HG02763 (cell line): Measurements from ENCODE around the gene SAMHD1.
"Not testable (repeated sequence)": the region's sequence is repeated elsewhere in the genome, so short reads cannot be mapped to it uniquely, and the experiment has no call there.

Experiments used
- ATAC-seq: cut with Tn5 transposase; IDR thresholded peaks from one replicate; pipeline ENCODE4 v1.9.1; 2021; ENCODE audit warnings: mild to moderate bottlenecking, moderate library complexity; ENCODE audit not compliant: unreplicated experiment

SAMHD1 gene

DNA sequence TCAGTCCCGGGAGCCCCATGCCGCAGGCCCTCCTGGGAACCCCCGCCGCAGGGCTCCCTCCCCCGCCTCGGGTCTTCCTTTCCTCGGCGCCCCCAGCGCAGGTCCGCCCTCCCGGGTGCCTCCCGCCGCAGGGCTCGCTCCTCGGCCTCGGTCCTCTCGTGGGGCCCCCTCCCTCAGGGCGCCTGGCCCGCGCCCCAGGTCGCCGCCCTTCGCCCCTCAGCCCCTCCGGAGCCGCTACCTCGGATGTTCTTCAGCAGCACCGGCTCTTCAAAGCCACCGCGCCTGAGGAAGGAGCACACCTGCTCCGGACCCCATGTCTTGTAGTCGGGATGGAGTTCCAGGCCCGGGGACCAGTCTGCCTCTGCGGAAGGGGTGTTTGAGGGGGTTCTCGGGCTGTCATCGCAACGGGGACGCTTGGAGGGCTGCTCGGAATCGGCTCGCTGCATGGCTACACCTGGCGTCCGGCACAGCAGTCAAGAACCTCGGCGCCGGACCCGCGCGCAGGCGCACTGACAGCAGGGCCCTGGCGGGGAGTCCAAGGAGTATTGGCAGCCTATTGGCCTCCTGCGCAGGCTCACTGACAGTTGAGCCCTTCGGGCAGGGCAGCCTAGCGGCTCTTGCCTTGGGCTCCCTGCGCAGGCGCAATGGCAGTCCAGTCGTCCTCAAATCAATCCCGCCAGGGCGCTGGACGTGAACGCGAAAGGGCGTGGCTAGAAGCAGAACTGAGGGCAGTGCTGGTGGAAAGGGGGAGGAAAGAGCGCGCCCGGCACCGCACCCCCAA lies at the start of gene SAMHD1:
TSS of gene SAMHD1 (minus strand) at position 511 of the 781 bp plus-strand sequence. CDS start at position 446, 65 bp downstream.
- ATAC-seq, result peak; percentile 85

DNA sequence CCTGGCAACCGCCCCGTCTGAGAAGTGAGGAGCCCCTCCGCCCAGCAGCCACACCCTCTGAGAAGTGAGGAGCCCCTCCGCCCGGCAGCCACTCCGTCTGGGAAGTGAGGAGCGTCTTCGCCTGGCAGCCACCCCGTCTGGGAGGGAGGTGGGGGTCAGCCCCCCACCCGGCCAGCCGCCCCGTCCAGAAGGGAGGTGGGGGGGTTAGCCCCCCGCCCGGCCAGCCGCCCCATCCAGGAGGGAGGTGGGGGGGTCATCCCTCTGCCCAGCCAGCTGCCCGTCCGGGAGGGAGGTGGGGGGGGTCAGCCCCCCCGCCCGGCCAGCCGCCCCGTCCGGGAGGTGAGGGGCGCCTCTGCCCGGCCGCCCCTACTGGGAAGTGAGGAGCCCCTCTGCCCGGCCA lies 48.7 kb upstream of the SAMHD1 start:
- not testable (repeated sequence) for ATAC-seq

DNA sequence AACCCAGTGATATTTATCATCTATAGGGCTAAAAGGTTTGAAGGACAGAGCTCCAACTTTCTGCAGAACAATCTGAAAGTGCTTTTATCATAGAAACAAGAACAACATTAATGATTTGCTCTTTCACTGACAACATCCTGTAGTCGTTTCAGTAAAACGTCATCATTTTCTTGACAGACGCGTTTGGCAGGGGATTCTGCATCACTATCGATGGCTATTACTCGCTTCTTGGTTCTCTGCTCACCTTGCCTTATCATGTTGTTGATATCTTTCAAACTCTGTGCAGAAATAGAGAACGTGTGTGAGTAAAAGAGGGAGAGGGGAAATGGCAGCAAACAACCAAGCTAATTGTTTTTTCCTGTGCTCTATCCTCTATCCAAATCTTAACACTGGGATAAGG lies 47.1 kb upstream of the SAMHD1 start:
- ATAC-seq, result no peak

DNA sequence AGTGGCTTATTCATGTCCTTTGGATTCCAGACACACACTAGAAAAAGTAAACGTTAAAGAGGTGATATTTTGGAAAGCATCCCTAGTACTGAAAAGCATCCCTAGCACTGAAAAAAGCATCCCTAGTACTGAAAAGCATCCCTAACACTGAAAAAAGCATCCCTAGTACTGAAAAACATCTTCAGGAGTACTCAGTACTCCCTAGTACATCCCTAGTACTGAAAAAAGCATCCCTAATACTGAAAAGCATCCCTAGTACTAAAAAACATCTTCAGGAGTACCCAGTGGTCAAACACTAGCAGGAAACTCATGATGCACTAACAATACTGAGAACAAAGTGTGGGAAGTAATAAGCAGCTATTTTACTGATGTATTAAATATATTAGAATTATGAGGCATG lies 45.6 kb upstream of the SAMHD1 start:
- no peak for ATAC-seq

DNA sequence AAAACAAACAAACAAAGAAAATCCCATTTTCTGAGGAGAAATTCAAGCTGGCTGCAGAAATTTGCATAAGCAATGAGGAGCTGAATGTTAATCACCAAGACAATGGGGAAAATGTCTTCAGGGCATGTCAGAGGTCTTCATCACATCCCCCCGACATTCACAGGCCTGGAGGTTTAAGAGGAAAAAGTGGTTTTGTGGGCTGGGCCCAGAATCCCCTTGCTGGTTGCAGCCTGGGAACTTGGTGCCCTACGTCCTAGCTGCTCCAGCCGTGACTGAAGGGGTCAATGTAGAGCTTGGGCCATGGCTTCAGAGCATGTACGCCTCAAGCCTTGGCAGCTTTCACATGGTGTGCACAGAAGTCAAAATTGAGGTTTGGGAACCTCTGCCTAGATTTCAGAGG lies 42.7 kb upstream of the SAMHD1 start:
- ATAC-seq, result not testable (repeated sequence)

GRCh38 chr20:36992802-36993334 lies 41.4 kb upstream of the SAMHD1 start:
- no peak for ATAC-seq

DNA sequence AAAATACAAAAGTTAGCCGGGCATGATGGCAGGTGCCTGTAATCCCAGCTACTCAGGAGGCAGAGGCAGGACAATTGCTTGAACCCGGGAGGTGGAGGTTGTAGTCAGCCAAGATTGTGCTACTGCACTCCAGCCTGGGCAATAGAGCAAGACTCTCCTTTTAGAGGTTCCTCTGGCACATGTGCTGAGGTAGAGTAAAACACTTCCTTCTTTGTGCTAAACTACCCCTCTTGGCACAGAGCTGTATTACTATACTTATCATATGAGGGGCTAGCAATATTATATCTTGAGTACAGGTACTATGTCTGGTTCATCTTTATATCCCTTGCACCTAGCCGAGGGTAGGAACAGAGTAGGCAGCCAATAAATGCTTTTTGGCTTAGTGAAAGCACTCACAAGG lies 40.2 kb upstream of the SAMHD1 start:
- ATAC-seq, result no peak

GRCh38 chr20:36989797-36990196 lies 38.3 kb upstream of the SAMHD1 start:
- no peak for ATAC-seq

- no peak for ATAC-seq
These were observed 37.0 kb upstream of the SAMHD1 start for GRCh38 chr20:36988494-36988966.

DNA sequence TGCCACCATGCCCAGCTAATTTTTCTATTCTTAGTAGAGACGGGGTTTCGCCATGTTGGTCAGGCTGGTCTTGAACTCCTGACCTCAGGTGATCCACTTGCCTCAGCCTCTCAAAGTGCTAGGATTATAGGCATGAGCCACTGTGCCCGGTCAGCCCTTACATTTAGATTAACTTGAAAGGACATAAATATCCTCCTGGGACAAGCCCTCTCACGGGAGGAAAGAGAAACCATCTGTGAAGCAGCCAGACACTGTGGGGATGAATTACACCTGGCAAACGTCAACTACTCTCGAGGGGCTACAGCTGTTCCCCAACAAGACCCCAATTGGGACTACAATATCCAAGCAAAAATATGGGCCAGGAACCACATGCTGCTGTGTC lies 32.7 kb upstream of the SAMHD1 start:
- no peak for ATAC-seq

DNA sequence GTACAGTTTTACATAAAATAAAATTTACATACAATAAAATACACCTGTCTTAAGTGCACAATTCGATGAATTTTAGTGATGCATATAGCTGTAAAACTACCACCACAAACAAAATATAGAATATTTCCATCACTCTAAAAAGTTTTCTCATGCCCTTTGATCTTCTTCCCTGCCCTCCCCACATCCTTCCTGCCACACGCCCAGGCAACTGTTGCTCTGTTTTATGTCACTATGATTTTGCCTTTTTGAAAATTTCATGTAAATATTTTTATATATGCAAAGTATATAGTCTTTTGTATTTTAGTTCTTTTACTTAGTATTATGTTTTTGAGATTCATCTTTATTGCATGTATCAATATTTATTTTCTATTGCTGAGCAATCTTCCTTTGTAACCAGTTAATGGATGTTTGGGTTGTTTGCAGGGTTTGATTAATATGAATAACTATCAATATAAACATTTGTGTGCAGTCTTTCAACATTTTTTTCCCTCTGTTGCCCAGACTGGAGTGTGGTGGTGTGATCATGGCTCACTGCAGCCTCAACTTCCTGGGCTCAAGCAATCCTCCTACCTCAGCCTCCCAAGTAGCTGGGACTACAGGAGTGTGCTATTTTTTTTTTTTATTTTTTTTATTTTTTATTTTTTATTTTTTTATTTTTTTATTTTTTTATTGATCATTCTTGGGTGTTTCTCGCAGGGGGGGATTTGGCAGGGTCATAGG lies 23.8 kb upstream of the SAMHD1 start:
- ATAC-seq, result no peak

DNA sequence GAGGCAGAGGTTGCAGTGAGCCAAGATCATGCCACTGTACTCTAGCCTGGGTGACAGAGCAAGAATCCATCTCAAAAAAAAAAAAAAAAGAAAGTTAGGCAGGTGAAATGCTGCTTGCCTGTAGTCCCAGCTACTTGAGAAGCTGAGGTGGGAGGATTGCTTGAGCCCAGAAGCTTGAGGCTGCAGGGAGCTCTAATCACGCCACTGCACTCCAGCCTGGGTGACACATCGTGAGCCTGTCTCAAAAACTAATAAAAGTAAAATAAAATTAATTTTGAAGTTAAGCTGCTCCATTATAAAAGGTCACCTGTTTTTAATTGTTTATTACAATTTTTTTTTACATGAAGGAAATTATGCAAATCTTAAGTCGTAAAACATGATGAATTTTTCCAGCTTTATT lies 23.2 kb upstream of the SAMHD1 start:
- no peak for ATAC-seq

DNA sequence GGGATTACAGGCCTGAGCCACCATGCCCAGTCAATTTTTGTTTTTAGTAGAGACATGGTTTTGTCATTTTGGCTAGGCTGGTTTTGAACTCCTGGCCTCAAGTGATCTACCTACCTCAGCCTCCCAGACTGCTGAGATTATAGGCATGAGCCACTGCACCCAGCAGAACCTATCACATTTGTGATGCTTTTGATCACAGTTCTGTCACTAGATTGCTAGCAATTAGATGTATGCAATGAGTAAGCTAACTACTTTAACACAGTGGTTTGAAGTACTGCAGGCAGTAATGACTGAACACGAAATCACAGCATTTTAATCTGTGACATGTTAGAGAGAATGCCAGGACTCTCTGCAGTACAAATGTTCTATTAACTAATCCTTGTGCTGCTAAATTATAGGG lies 19.6 kb upstream of the SAMHD1 start:
- no peak for ATAC-seq

- no peak for ATAC-seq
These were observed 18.1 kb upstream of the SAMHD1 start for GRCh38 chr20:36969478-36970186.

DNA sequence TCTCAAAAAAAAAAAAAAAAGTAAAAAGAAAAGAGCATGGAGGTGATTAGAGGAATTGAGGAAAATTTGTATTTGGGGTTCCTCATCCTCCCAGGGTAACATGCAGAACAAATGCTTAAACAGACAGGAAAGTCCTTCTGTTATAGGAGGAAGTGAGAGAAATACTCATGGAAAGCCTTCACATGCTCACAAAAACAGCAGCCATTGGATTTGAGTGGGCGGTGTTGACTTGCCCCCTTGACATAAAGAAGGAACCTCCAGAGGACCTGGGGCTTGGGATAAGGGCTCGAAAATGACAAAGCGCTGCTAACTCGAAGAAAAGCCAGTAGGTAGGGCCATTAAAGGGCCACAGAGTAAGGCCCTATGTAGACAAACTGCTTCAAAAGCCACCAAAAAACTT lies 17.5 kb upstream of the SAMHD1 start:
- no peak for ATAC-seq

DNA sequence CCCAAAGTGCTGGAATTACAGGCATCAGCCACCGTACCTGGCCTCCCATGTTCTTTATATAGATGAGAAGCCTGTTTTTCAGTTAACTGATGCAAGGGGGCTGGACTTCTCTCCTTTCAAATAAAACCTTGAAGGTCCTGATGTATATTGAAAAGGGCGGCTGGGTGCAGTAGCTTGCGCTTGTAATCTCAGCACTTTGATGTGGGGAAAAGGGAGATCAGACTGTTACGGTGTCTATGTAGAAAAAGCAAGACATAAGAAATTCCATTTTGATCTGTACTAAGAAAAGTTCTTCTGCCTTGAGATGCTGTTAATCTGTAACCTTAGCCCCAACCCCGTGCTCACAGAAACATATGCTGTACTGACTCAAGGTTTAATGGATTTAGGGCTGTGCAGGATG lies 16.1 kb upstream of the SAMHD1 start:
- no peak for ATAC-seq

GRCh38 chr20:36966965-36967364 lies 15.5 kb upstream of the SAMHD1 start:
- not testable (repeated sequence) for ATAC-seq

DNA sequence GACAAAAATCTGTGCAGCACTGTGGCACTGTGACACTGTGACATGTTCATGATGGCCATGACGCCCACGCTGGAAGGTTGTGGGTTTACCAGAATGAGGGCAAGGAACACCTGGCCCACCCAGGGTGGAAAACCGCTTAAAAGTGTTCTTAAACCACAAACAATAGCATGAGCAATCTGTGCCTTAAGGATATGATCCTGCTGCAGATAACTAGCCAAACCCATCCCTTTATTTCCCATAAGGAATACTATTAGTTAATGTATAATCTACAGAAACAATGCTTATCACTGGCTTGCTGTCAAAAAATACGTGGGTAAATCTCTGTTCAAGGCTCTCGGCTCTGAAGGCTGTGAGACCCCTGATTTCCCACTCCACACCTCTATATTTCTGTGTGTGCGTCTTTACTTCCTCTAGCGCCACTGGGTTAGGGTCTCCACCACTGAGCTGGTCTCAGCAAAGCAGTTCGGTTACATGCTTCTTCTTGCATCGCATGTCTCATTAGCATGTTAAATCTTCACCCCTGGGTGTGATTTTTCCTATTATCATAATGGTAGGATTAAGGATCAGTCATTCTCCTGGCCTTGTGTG lies 10.9 kb upstream of the SAMHD1 start:
- ATAC-seq, result not testable (repeated sequence)

GRCh38 chr20:36959242-36959641 lies 7.7 kb upstream of the SAMHD1 start:
- ATAC-seq, result no peak

DNA sequence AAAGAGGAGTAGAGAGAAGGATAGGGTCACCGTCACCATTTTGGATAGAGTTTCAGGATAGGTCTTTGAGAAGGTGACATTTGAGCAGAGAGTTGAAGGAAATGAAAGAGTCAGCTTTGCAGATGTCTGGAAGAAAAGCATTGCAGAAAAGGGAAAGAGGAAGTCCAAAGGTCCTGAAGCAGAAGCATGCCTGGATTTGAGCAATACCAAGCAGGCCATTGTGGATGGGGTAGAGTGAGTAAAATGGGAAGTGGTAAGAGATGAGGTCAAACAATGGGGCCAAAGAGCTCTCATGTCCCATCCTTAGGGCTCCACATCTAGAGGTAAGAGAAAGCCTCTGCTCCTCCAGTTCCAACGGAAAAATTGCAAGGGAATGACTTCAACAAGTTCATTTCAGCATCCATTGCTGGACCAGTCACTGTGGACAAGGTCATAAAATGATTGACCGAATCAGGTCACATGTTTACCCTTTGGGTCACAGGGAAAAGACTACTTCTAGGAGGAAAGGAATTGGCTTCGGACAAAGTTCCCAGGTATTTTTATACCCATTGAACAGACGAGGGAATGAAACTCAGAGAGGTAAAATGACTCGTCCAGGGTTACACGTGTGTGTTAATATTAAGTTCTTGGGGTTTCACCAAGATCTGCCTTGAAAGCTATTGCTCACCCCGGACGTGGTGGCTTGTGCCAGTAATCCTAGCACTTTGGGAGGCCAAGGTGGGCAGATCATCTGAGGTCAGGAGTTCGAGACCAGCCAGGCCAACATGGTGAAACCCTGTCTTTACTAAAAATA lies 6.6 kb upstream of the SAMHD1 start:
- no peak for ATAC-seq
